ENCODE measurements around the gene EIF1.

EIF1 gene

GRCh38 chr17:41657936-41658335 is 30.7 kb upstream of the EIF1 start:
- Histone ChIP-seq H3K27ac (ENCODE audit: low read depth, low read length, severe bottlenecking) (no peak overlapping the region), H3K4me3 (ENCODE audit: extremely low read depth, insufficient read depth, low read length, poor library complexity, severe bottlenecking) (no peak overlapping the region), H3K4me1 (ENCODE audit: control insufficient read depth, insufficient read depth, low read length, poor library complexity, severe bottlenecking) (peaks cover 4% of the 10 kb centered on the region), H3K36me3 (ENCODE audit: control insufficient read depth, insufficient read depth, low read length) (no peaks in the 10 kb centered on the region), H3K9me3 (ENCODE audit: control insufficient read depth, low read length) (no peaks in the 10 kb centered on the region)
- 94 to 96% methylated on average over 10 to 12 of the region's 12 CpGs for WGBS, 2 experiments (ENCODE audit: insufficient coverage in 2 of 2)

- no peak overlapping the region for H3K4me3 ChIP-seq (ENCODE audit: extremely low read depth, insufficient read depth, low read length, poor library complexity, severe bottlenecking)
- no peaks in the 10 kb centered on the region for H3K9me3 ChIP-seq (ENCODE audit: control insufficient read depth, low read length)
- WGBS, 2 experiments (ENCODE audit: insufficient coverage in 2 of 2) = 63 to 90% methylated on average over 3 to 5 of the region's 5 CpGs
- peaks cover 4% of the 10 kb centered on the region for H3K4me1 ChIP-seq (ENCODE audit: control insufficient read depth, insufficient read depth, low read length, poor library complexity, severe bottlenecking)
- H3K27ac ChIP-seq (ENCODE audit: low read depth, low read length, severe bottlenecking) = no peak overlapping the region
- no peaks in the 10 kb centered on the region for H3K36me3 ChIP-seq (ENCODE audit: control insufficient read depth, insufficient read depth, low read length)
Observed at GRCh38 chr17:41658846-41659245, 29.8 kb upstream of the EIF1 start.

GRCh38 chr17:41659427-41660212 is 29.1 kb upstream of the EIF1 start:
- WGBS, 2 experiments (ENCODE audit: insufficient coverage in 2 of 2) = 86 to 88% methylated on average over 8 to 10 of the region's 11 CpGs
- Histone ChIP-seq H3K27ac (ENCODE audit: low read depth, low read length, severe bottlenecking) (no peak overlapping the region), H3K4me1 (ENCODE audit: control insufficient read depth, insufficient read depth, low read length, poor library complexity, severe bottlenecking) (peaks cover 4% of the 10 kb centered on the region), H3K4me3 (ENCODE audit: extremely low read depth, insufficient read depth, low read length, poor library complexity, severe bottlenecking) (no peak overlapping the region), H3K9me3 (ENCODE audit: control insufficient read depth, low read length) (no peaks in the 10 kb centered on the region), H3K36me3 (ENCODE audit: control insufficient read depth, insufficient read depth, low read length) (no peaks in the 10 kb centered on the region)

GRCh38 chr17:41660221-41660711 is 28.4 kb upstream of the EIF1 start:
- H3K4me1 ChIP-seq (ENCODE audit: control insufficient read depth, insufficient read depth, low read length, poor library complexity, severe bottlenecking) = peaks cover 4% of the 10 kb centered on the region
- no peak overlapping the region for H3K27ac ChIP-seq (ENCODE audit: low read depth, low read length, severe bottlenecking)
- H3K4me3 ChIP-seq (ENCODE audit: extremely low read depth, insufficient read depth, low read length, poor library complexity, severe bottlenecking) = no peak overlapping the region
- no peaks in the 10 kb centered on the region for H3K36me3 ChIP-seq (ENCODE audit: control insufficient read depth, insufficient read depth, low read length)
- H3K9me3 ChIP-seq (ENCODE audit: control insufficient read depth, low read length) = no peaks in the 10 kb centered on the region
- 80 to 88% methylated on average over 6 of the region's 8 CpGs for WGBS, 2 experiments (ENCODE audit: insufficient coverage in 2 of 2)

- H3K9me3 ChIP-seq (ENCODE audit: control insufficient read depth, low read length) = no peaks in the 10 kb centered on the region
- WGBS, 2 experiments (ENCODE audit: insufficient coverage in 2 of 2) = 65 to 80% methylated on average over 7 to 8 of the region's 8 CpGs
Observed at GRCh38 chr17:41663451-41664171, 25.1 kb upstream of the EIF1 start.

GRCh38 chr17:41664172-41664457 is 24.6 kb upstream of the EIF1 start:
- no peak overlapping the region for H3K27ac ChIP-seq (ENCODE audit: low read depth, low read length, severe bottlenecking)
- no peak overlapping the region for H3K4me3 ChIP-seq (ENCODE audit: extremely low read depth, insufficient read depth, low read length, poor library complexity, severe bottlenecking)
- no peaks in the 10 kb centered on the region for H3K36me3 ChIP-seq (ENCODE audit: control insufficient read depth, insufficient read depth, low read length)
- H3K9me3 ChIP-seq (ENCODE audit: control insufficient read depth, low read length) = no peaks in the 10 kb centered on the region
- 83% methylated on average over 1 of the region's 2 CpGs; no CpG with 5 or more reads in 1 of the 2 experiments for WGBS, 2 experiments (ENCODE audit: insufficient coverage in 2 of 2)
- no peaks in the 10 kb centered on the region for H3K4me1 ChIP-seq (ENCODE audit: control insufficient read depth, insufficient read depth, low read length, poor library complexity, severe bottlenecking)

More at GRCh38 chr17:41663451-41664171, 25.1 kb upstream of the EIF1 start:
- no peaks in the 10 kb centered on the region for H3K36me3 ChIP-seq (ENCODE audit: control insufficient read depth, insufficient read depth, low read length)
- no peak overlapping the region for H3K4me3 ChIP-seq (ENCODE audit: extremely low read depth, insufficient read depth, low read length, poor library complexity, severe bottlenecking)
- H3K27ac ChIP-seq (ENCODE audit: low read depth, low read length, severe bottlenecking) = no peak overlapping the region
- H3K4me1 ChIP-seq (ENCODE audit: control insufficient read depth, insufficient read depth, low read length, poor library complexity, severe bottlenecking) = no peaks in the 10 kb centered on the region

GRCh38 chr17:41664587-41665565 is 23.8 kb upstream of the EIF1 start:
- H3K27ac ChIP-seq (ENCODE audit: low read depth, low read length, severe bottlenecking) = no peak overlapping the region
- no peaks in the 10 kb centered on the region for H3K9me3 ChIP-seq (ENCODE audit: control insufficient read depth, low read length)
- no peaks in the 10 kb centered on the region for H3K36me3 ChIP-seq (ENCODE audit: control insufficient read depth, insufficient read depth, low read length)
- WGBS, 2 experiments (ENCODE audit: insufficient coverage in 2 of 2) = 84% methylated on average over 5 to 8 of the region's 15 CpGs
- H3K4me3 ChIP-seq (ENCODE audit: extremely low read depth, insufficient read depth, low read length, poor library complexity, severe bottlenecking) = no peak overlapping the region
- no peaks in the 10 kb centered on the region for H3K4me1 ChIP-seq (ENCODE audit: control insufficient read depth, insufficient read depth, low read length, poor library complexity, severe bottlenecking)

- Histone ChIP-seq H3K36me3 (ENCODE audit: control insufficient read depth, insufficient read depth, low read length) (no peaks in the 10 kb centered on the region), H3K9me3 (ENCODE audit: control insufficient read depth, low read length) (no peaks in the 10 kb centered on the region), H3K4me3 (ENCODE audit: extremely low read depth, insufficient read depth, low read length, poor library complexity, severe bottlenecking) (peak overlapping the region; percentile 32), H3K4me1 (ENCODE audit: control insufficient read depth, insufficient read depth, low read length, poor library complexity, severe bottlenecking) (no peaks in the 10 kb centered on the region), H3K27ac (ENCODE audit: low read depth, low read length, severe bottlenecking) (peak overlapping the region; percentile 59)
- WGBS, 2 experiments (ENCODE audit: insufficient coverage in 2 of 2) = 15 to 18% methylated on average over 31 to 36 of the region's 39 CpGs
Observed at GRCh38 chr17:41665566-41666236, 23.0 kb upstream of the EIF1 start.

- Histone ChIP-seq H3K4me1 (ENCODE audit: control insufficient read depth, insufficient read depth, low read length, poor library complexity, severe bottlenecking) (no peaks in the 10 kb centered on the region), H3K27ac (ENCODE audit: low read depth, low read length, severe bottlenecking) (peak overlapping the region; percentile 59), H3K4me3 (ENCODE audit: extremely low read depth, insufficient read depth, low read length, poor library complexity, severe bottlenecking) (peak overlapping the region; percentile 32), H3K9me3 (ENCODE audit: control insufficient read depth, low read length) (no peaks in the 10 kb centered on the region), H3K36me3 (ENCODE audit: control insufficient read depth, insufficient read depth, low read length) (no peaks in the 10 kb centered on the region)
- WGBS, 2 experiments (ENCODE audit: insufficient coverage in 2 of 2) = 4 to 10% methylated on average over 6 to 8 of the region's 11 CpGs
Observed at GRCh38 chr17:41666237-41666641, 22.4 kb upstream of the EIF1 start.

- WGBS, 2 experiments (ENCODE audit: insufficient coverage in 2 of 2) = 1 to 4% methylated on average over 10 to 14 of the region's 23 CpGs
- no peaks in the 10 kb centered on the region for H3K9me3 ChIP-seq (ENCODE audit: control insufficient read depth, low read length)
- H3K4me3 ChIP-seq (ENCODE audit: extremely low read depth, insufficient read depth, low read length, poor library complexity, severe bottlenecking) = peak overlapping the region; percentile 32
- H3K4me1 ChIP-seq (ENCODE audit: control insufficient read depth, insufficient read depth, low read length, poor library complexity, severe bottlenecking) = no peaks in the 10 kb centered on the region
- H3K27ac ChIP-seq (ENCODE audit: low read depth, low read length, severe bottlenecking) = no peak overlapping the region
- H3K36me3 ChIP-seq (ENCODE audit: control insufficient read depth, insufficient read depth, low read length) = no peaks in the 10 kb centered on the region
Observed at GRCh38 chr17:41666708-41667279, 21.9 kb upstream of the EIF1 start.

Data from mesodermal cell (in vitro differentiated cells).